ENCODE measurements around the gene NUBP1. TPM values are rescaled to one million over a fixed set of nuclear protein-coding genes. Genes with fewer than 3 reads are reported as not detected.
A peak's percentile ranks its signal among the peaks of the same experiment; 100 is the strongest.

NUBP1 gene
- total RNA-seq, 2 experiments from 2014 or later, result 22.8 to 23.1 TPM

DNA sequence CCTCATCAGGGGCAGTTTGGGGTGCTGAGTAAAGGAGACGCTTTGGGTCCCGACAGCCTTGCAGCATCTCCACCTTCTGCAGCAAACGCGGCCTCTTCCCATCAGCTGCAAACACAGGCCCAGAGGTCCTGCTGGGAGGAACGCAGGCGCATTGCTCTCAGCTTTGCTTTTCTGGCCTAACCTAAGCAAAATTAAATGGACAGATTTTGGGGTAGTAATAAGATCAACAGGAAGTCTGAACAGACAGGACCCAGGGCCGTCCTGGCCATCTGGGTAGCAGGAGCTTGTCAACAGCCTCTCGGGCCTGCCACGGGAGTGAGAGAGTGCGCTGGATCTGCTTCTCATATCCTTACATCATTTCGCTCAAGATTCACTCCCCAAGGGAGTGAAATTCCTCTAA is 7.2 kb downstream of the NUBP1 start:
- intact Hi-C loops (cut with micrococcal nuclease), result no loop called here
- Mint-ChIP-seq H3K4me1 (ENCODE audit: low read depth) (peaks cover 22% of the 10 kb centered on the region), H3K27ac (no peak overlapping the region), H3K36me3 (ENCODE audit: low read depth) (peaks cover 30% of the 10 kb centered on the region), H3K9me3 (no peaks in the 10 kb centered on the region), H3K27me3 (no peaks in the 10 kb centered on the region), H3K4me3 (no peak overlapping the region)
- DNase-seq (no peak), ATAC-seq (no peak)
- ChIA-PET CTCF (no interaction called here), POLR2A (interaction anchor here (0.6 kb wide), 1 partner anchor 291 kb away, joined by 3 read pairs; no protein-coding TSS in a partner anchor)
- no peak for TF ChIP-seq CTCF (IDR thresholded peaks at IDR 0.05)

GRCh38 chr16:10751291-10751697 is 7.7 kb downstream of the NUBP1 start:
- POLR2A ChIA-PET, result interaction anchor here (0.6 kb wide), 1 partner anchor 290 kb away, joined by 3 read pairs; no protein-coding TSS in a partner anchor
- peaks cover 30% of the 10 kb centered on the region for H3K36me3 Mint-ChIP-seq (ENCODE audit: low read depth)
- H3K4me3 Mint-ChIP-seq, result no peak overlapping the region

GRCh38 chr16:10752843-10753523 is 9.3 kb downstream of the NUBP1 start:
- DNase-seq, result no peak
- Mint-ChIP-seq H3K27ac (no peak overlapping the region), H3K36me3 (ENCODE audit: low read depth) (peaks cover 38% of the 10 kb centered on the region), H3K9me3 (no peaks in the 10 kb centered on the region), H3K4me1 (ENCODE audit: low read depth) (peaks cover 20% of the 10 kb centered on the region), H3K4me3 (no peak overlapping the region), H3K27me3 (no peaks in the 10 kb centered on the region)
- no peak for TF ChIP-seq CTCF (IDR thresholded peaks at IDR 0.05)
- intact Hi-C loops (cut with micrococcal nuclease), result no loop called here
- CTCF ChIA-PET, result interaction anchor here (1.1 kb wide), 2 partner anchors 9 to 166 kb away, joined by 3 to 4 read pairs; partner anchors contain the start of gene NUBP1
- POLR2A ChIA-PET, result no interaction called here
- no peak for ATAC-seq

More at GRCh38 chr16:10751291-10751697, 7.7 kb downstream of the NUBP1 start:
- CTCF ChIA-PET, result no interaction called here
- intact Hi-C loops (cut with micrococcal nuclease), result no loop called here
- Mint-ChIP-seq H3K27ac (no peak overlapping the region), H3K9me3 (no peaks in the 10 kb centered on the region), H3K27me3 (no peaks in the 10 kb centered on the region), H3K4me1 (ENCODE audit: low read depth) (peaks cover 20% of the 10 kb centered on the region)
- ATAC-seq, result peak; percentile 25
- no peak for TF ChIP-seq CTCF (IDR thresholded peaks at IDR 0.05)
- DNase-seq, result no peak

DNA sequence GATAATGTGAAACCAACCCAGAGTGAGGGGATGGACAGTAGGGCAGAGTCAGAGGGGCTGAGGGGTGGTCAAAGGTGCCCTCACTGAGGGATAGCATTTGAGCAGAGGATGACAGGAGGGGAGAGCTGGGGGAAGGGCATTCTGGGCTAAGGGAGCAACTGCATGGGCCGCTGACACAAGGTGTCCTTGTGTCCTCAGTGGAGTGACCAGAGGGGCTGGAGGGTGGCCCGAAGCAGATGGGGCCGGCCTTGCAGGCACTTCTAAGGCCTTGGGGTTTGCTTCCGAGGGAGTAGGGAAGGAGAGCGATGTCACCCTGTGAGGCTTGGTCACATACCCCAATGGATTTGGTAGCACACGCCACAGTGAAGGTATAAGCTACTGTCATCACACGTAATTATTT is 10.0 kb downstream of the NUBP1 start:
- no peak for ATAC-seq
- POLR2A ChIA-PET, result interaction anchor here (1.6 kb wide), 1 partner anchor 12 kb away, joined by 3 read pairs; no protein-coding TSS in a partner anchor
- intact Hi-C loops (cut with micrococcal nuclease), result no loop called here

More for the DNA sequence above, 10.0 kb downstream of the NUBP1 start:
- Mint-ChIP-seq H3K4me1 (ENCODE audit: low read depth) (peaks cover 20% of the 10 kb centered on the region), H3K4me3 (no peak overlapping the region), H3K36me3 (ENCODE audit: low read depth) (peaks cover 34% of the 10 kb centered on the region), H3K9me3 (no peaks in the 10 kb centered on the region), H3K27ac (no peak overlapping the region), H3K27me3 (no peaks in the 10 kb centered on the region)
- no peak for TF ChIP-seq CTCF (IDR thresholded peaks at IDR 0.05)
- CTCF ChIA-PET, result interaction anchor here (1.1 kb wide), 2 partner anchors 9 to 165 kb away, joined by 3 to 4 read pairs; partner anchors contain the start of gene NUBP1
- DNase-seq, result no peak
